GM21825 (cell line): ENCODE results near the gene DNAAF1.
"Not testable (repeated sequence)": the region's sequence is repeated elsewhere in the genome, so short reads cannot be mapped to it uniquely, and the experiment has no call there.

Source experiments
- ATAC-seq: cut with Tn5 transposase; IDR thresholded peaks from one replicate; pipeline ENCODE4 v1.9.1; 2021; ENCODE audit warnings: mild to moderate bottlenecking, moderate library complexity; ENCODE audit not compliant: unreplicated experiment

Gene DNAAF1

DNA sequence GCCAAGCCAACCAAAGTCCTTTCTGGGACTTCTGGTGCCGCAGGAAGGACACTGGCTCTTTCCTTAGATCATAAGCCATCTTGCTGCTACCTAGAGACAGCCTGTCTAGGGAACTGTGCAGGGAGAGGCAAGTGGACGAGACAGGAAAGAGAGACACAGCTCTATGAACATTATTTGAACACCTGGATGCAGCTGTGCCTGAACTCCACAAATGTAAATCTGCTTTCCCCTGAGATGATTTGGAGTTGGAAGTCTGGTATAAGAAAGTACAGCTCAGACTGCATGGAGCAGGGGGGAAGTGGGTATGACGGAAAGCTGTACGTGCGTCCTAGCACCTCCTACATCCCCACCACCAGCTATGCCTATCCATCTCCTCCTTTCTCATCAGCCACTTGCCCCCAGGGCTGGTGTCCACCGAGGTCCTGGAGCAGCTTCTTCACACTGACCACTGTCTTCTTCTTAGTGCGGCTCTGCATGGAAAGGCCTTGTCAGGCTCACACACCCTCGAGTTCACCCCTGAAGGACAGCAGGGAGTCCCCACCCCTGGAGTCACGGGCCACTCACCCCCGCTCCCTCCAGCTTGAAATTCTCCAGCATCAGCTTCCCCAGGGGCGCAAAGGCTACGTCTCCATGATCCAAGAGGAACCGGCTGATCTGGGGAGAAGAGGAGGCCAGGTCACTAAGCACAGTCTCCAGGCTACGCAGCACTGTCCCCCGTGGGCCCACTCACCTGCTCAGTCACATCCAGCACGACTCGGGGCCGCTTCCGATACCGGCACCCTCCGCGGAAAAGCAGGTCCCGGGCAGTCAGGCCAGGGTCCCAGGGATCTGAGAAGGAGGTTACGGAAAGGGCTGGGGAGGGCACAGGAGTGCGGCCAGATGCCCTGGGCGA lies 37.8 kb downstream of the DNAAF1 start:
- ATAC-seq: no peak

GRCh38 chr16:84183572-84183875 lies 38.4 kb downstream of the DNAAF1 start:
- no peak for ATAC-seq

DNA sequence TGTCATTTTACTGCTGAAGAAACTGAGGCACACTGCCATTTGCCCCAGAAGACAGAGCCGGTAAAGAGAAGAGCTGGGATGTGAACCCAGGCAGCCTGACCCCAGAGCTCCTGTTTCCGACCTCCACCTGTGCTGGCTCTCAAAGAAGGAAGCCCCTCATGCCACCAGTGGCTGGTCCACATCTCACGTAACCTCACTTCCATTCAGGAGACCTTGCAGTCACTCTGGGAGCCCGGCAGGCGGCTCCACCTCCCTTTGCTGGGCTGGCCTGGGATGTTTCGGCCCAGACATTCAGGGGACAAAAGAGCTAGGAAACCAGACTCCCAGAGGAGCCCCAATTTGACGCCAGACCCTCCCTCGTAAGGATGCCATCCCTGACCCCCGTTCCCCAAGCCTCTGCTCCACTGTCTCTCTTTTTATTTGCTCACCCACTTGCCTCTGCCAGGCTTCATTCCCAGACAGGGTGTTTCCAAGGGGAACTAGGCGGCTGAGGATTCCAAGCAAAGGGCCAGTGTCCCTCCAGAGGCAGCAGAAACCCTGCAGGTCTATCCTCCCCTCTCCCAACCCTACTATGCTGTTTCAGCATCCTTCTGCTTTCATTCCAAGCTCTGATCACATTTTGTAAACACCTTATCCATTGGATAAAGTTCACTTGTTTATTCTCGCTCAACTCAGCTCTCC lies 38.9 kb downstream of the DNAAF1 start:
- ATAC-seq: no peak

DNA sequence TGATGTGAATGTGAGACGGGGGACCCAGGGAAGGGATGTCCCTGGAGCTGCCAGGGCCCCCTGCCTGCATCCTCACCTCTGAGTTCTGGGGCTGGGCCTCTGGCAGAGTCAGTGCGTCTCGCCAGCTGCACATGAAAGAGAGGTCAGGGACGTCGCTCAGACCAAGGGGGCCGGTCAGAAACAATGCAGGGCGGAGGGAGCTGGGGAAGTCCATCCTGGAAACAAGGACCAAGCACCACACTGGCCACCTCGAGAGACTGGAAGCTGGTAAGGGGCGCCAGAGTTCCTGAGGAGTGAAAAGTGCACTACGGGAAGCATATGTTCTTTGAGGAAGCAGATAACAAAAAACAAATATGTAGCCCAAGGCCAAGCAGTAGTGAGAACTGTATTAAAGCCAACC lies 39.7 kb downstream of the DNAAF1 start:
- no peak for ATAC-seq

DNA sequence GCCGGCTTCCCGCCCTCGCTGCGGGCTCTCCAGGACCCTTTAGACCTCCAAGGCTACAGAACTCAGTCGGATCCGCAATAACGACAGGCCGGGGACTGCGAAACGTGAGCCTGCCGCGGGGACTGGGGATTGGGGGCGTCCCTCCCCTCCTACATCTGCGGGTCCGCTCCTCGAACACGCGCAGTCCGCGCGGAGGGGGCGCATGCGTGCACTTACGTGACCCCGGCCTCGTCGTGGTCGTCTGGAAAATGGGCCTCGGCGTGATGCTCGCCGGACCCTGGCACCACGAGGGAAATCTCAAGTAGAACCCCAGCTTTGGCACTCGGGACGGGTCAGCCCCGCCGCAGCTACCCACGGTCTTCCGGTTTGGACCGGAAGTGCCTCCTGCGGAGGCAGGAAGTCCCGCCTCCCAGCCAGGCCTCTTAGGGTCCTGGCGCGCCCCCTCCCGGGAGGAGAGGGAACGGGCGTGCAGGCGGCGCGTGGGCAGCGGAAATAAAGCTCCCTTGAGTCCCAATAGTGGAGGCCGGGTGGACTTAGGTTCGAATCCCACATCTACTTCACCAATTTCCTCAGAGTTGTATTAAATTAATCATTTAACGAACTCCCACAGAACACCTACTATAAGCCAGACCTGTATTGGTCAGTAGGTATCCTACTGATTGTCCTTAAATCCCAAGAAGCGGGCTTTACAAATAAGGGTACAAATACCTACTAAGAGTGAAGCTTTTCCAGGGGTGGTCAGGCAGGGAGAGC lies 41.8 kb downstream of the DNAAF1 start, which contains the start of gene TAF1C:
TSS of gene TAF1C (minus strand) at position 373 of the 753 bp plus-strand sequence. CDS start 2,069 bp downstream, outside the sequence.
- peak; percentile 91 for ATAC-seq

DNA sequence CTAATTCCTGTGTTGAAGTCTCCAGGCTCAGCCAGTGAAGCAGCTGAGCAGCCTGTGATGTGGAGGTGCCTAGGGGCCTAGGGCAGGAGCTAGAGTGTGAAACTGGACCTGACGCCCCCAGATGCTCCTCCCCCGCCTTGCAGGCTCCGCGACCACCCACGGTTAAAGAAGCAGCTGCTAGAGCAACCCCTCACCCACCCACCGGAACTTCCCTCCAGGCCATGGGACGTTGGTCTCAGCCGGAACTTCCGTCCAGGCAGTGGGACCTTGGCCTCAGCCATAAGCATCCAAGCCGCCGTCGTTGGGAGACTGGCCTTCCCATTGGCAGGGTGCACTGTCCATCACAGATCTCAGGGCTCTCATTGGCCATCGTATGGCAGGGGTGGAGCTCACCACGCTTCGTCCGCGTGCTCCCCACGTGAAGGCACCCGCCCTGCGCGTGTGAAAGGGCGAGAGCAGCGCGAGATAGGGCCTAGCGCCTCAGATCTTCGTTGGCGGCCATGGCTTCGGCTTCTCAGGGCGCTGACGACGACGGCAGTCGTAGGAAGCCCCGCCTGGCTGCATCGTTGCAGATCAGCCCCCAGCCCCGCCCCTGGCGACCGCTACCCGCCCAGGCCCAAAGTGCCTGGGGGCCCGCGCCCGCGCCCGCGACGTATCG lies 45.8 kb downstream of the DNAAF1 start, which contains the start of gene ADAD2:
TSS of gene ADAD2 (plus strand) at position 427 of the 658 bp plus-strand sequence. CDS start at position 501, 74 bp downstream.
- no peak for ATAC-seq

DNA sequence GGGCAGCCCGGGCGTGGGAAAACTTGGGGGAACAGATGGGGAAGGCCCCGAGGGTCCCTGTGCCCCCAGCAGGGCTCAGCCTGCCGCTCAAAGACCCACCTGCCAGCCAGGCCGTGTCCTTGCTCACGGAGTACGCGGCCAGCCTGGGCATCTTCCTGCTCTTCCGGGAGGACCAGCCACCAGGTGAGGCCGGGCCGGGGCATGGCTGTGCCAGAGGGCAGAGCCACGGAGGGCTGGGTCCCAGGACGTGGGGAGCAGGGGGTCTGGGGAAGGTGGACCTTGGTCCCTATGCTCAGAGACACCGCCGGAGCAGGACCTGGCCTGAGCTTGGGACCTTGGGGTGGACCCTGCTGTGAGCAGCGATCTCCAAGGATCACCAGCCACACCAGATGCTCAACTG lies 46.4 kb downstream of the DNAAF1 start:
- ATAC-seq: no peak

GRCh38 chr16:84193480-84193879 lies 48.4 kb downstream of the DNAAF1 start:
- ATAC-seq: no peak

GRCh38 chr16:84194018-84194417 lies 48.9 kb downstream of the DNAAF1 start:
- ATAC-seq: no peak

DNA sequence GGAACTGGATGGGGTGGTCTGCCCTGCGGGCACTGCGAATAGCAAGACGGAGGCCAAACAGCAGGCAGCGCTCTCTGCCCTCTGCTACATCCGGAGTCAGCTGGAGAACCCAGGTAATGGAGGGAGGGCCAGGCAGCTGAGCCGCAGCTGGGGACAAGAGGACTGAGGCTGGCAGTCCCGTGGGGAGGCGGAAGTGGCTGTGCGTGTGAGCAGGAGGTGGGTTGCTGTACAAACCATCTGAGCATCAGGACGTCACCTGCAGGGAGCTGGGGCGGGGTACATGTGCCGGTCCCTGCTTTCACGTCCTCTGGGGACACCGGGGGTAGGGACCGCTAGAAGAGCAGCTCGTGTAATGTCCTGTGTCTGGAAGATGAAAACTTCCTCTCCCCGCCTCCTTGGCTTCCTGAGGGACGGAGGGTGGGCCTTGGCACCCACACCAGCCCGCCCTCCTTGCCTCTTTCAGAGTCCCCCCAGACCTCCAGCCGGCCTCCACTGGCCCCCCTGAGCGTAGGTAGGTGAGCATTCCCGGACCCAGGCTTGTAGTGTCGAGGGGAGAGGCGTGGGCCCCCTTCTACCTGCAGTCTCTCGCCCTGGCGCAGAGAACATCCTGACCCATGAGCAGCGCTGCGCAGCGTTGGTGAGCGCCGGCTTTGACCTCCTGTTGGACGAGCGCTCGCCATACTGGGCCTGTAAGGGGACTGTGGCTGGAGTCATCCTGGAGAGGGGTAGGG lies 49.5 kb downstream of the DNAAF1 start:
- peak; percentile 55 for ATAC-seq

DNA sequence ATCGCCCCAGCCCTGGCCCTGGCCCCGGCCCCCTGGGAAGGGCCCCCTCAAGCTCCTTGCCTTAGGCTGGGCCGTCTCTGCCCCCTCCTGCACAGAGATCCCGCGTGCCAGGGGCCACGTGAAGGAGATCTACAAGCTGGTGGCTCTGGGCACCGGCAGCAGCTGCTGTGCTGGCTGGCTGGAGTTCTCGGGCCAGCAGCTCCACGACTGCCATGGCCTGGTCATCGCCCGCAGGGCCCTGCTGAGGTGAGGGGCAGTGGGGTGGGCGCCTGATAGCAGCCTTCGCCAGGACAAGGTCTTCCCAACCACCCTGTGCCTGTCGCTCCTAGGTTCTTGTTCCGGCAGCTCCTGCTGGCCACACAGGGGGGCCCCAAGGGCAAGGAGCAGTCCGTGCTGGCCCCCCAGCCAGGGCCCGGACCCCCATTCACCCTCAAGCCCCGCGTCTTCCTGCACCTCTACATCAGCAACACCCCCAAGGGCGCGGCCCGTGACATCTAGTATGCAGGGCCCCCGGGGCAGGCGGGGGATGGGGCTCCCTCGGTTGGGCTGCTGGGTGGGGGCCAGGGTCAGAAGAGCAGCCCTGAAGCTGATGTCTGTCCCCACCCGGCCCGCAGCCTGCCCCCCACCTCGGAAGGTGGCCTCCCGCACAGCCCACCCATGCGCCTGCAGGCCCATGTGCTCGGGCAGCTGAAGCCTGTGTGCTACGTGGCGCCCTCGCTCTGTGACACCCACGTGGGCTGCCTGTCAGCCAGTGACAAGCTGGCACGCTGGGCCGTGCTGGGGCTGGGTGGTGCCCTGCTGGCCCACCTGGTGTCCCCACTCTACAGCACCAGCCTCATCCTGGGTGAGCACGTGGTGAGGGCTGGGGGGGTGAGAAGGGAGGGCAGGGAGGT lies 50.3 kb downstream of the DNAAF1 start:
- ATAC-seq: no peak

GRCh38 chr16:84196101-84196500 lies 51.0 kb downstream of the DNAAF1 start:
- ATAC-seq: no peak

DNA sequence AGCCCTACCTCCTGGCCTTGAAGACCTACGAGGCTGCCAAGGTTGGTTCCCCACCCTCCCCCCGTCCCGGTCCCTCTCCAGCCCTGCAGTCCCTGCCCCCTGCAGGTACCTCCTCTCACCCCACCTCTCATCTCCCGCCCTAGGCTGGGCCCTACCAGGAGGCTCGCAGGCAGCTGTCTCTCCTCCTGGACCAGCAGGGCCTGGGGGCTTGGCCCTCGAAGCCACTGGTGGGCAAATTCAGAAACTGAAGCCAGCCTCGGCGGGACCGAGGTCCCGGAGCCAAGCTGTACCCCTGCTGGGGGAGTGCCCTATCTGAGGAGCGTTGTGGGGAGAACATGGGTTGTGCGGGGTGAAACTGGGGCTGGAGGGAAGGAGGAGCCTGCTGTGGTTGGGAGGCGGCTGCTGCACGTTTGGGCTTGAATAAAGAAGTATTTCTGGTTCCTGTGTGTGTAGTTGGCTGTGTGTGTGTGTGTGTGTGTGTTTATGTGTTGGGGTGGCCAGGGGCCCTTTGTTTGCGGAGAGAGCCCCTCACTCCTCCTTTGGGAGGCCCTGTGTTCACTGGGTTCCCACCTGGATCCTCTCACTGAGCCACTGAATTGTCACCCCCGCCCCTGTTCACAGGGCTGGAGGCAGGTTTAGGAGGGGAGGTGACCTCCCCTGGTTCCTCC lies 51.8 kb downstream of the DNAAF1 start:
- ATAC-seq: no peak

DNA sequence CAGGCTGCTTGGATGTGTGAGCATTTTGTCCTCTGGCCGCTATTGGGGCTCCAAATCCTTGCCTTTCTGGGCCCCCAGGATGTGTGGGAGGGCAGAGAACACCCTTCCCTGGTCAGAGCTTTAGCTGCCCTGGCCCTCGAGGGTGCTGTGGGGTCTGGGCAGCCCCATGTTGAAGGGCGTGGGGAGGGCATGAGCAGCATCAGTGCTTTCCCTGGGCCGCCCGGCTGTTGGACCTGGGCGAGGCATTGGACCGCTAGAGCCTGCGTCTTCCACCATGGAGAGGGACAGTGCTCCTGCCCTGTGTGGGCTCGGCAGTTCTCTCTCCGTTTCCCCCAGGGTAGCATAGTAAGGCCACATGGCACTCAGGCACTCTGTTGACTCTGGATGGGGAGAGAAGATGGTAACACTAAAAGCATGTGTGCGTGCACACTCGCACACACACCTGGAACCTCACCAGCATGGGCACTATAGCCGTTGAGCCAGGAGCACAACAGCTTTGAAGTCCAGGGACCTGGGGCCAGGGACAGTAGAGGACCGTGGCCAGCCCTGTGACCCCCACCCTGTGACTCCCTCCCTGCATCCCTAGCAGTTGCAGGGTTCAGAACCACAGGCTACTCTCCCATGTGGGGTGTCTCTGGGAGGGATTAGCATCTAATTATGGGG lies 52.5 kb downstream of the DNAAF1 start:
- no peak for ATAC-seq

GRCh38 chr16:84198401-84198800 lies 53.3 kb downstream of the DNAAF1 start:
- ATAC-seq: no peak

DNA sequence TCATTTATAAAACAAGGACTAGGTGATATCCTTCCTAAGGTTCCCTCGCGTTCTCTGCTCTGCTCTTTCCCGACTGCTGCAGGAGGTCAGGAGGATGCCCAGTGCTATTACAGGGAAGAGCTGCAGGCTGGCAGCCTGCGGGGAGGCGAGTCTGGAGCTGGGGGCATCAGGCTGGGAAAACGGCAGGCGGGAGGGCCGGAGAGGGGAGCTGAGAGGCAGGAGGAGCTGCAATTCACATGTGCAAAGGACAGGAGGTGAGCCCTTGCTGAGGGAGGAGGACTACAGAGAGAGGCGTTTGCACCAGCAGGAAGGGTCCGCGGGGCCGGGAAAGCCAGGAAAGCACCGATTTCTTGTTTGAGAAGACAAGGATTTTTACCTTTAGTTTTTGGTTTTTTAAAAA lies 54.0 kb downstream of the DNAAF1 start:
- ATAC-seq: no peak

- no peak for ATAC-seq
Observed at GRCh38 chr16:84199861-84200260, 54.8 kb downstream of the DNAAF1 start.

GRCh38 chr16:84204551-84204950 lies 59.4 kb downstream of the DNAAF1 start:
- not testable (repeated sequence) for ATAC-seq
